ENCODE results near the gene SELENOO. TPM values are rescaled to one million over a fixed set of nuclear protein-coding genes. Genes with fewer than 3 reads are reported as not detected.

Gene SELENOO
- total and polyA plus RNA-seq, 2 of the 13 experiments (the other 11 are each of a cell fraction or from before 2014, with no cell fraction given) = 14.4 to 19.0 TPM

GRCh38 chr22:50151571-50152537 is 49.0 kb upstream of the SELENOO start (continued):
- TF ChIP-seq, protein P1, sequence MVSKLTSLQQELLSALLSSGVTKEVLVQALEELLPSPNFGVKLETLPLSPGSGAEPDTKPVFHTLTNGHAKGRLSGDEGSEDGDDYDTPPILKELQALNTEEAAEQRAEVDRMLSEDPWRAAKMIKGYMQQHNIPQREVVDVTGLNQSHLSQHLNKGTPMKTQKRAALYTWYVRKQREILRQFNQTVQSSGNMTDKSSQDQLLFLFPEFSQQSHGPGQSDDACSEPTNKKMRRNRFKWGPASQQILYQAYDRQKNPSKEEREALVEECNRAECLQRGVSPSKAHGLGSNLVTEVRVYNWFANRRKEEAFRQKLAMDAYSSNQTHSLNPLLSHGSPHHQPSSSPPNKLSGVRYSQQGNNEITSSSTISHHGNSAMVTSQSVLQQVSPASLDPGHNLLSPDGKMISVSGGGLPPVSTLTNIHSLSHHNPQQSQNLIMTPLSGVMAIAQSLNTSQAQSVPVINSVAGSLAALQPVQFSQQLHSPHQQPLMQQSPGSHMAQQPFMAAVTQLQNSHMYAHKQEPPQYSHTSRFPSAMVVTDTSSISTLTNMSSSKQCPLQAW (CRISPR knock-in tag; IDR thresholded peaks at IDR 0.05) = peak; percentile 53; the same call in 1 of the 2 replicates
- peak; percentile 55; the same call in 1 of the 2 replicates for TF ChIP-seq ZNF788 (CRISPR knock-in tag; IDR thresholded peaks at IDR 0.05; ENCODE audit: borderline replicate concordance)
- TF ChIP-seq ZNF772 (CRISPR knock-in tag; IDR thresholded peaks at IDR 0.05) = 0 out of 2 replicates have a peak, but pooled peaks have one; percentile 63
- TF ChIP-seq SAP130 (CRISPR knock-in tag; IDR thresholded peaks at IDR 0.05; ENCODE audit: low read depth) = peak; percentile 42; the same call in 1 of the 2 replicates
- TF ChIP-seq HMGXB4 (CRISPR knock-in tag; IDR thresholded peaks at IDR 0.05; ENCODE audit: borderline replicate concordance in 1 of 2, low read depth in 1 of 2) = peak; percentile 44 to 57; a peak in 1 of 4 replicates
- no peak for TF ChIP-seq HIVEP1 (CRISPR knock-in tag; IDR thresholded peaks at IDR 0.05)
- no peak for TF ChIP-seq ZNF232 (CRISPR knock-in tag; IDR thresholded peaks at IDR 0.05; ENCODE audit: borderline replicate concordance)
- TF ChIP-seq SPEN (CRISPR knock-in tag; IDR thresholded peaks at IDR 0.05; ENCODE audit: low read depth) = peak; percentile 41; the same call in 1 of the 2 replicates
- TF ChIP-seq ZNF768 (CRISPR knock-in tag; IDR thresholded peaks at IDR 0.05) = peak; percentile 38; the same call in 1 of the 2 replicates
- TF ChIP-seq MEIS2 (CRISPR knock-in tag; IDR thresholded peaks at IDR 0.05) = no peak
- TF ChIP-seq, protein P2, sequence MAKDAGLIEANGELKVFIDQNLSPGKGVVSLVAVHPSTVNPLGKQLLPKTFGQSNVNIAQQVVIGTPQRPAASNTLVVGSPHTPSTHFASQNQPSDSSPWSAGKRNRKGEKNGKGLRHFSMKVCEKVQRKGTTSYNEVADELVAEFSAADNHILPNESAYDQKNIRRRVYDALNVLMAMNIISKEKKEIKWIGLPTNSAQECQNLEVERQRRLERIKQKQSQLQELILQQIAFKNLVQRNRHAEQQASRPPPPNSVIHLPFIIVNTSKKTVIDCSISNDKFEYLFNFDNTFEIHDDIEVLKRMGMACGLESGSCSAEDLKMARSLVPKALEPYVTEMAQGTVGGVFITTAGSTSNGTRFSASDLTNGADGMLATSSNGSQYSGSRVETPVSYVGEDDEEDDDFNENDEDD (CRISPR knock-in tag; IDR thresholded peaks at IDR 0.05; ENCODE audit: borderline replicate concordance) = peak; percentile 25; the same call in 1 of the 2 replicates
- TF ChIP-seq GABPB1 (CRISPR knock-in tag; IDR thresholded peaks at IDR 0.05) = peak; percentile 45; the same call in 1 of the 2 replicates
- peak; percentile 80 for TF ChIP-seq ZNF687 (CRISPR knock-in tag; IDR thresholded peaks at IDR 0.05)
- no peak for TF ChIP-seq MIXL1 (CRISPR knock-in tag; IDR thresholded peaks at IDR 0.05)
- no peak for TF ChIP-seq ARID3A (IDR thresholded peaks at IDR 0.05; ENCODE audit: low read depth, low read length)
- TF ChIP-seq, protein P3, sequence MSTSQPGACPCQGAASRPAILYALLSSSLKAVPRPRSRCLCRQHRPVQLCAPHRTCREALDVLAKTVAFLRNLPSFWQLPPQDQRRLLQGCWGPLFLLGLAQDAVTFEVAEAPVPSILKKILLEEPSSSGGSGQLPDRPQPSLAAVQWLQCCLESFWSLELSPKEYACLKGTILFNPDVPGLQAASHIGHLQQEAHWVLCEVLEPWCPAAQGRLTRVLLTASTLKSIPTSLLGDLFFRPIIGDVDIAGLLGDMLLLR (CRISPR knock-in tag; IDR thresholded peaks at IDR 0.05) = peak; percentile 60; the same call in 1 of the 2 replicates

All from HepG2 (cell line).